IMR-90 (cell line): ENCODE results near the gene RORC. TPM values are rescaled to one million over a fixed set of nuclear protein-coding genes. Genes with fewer than 3 reads are reported as not detected.

Experiments used
- ATAC-seq: fragments of 200-7000 bp; cut with Tn5 transposase; 2 replicates; pipeline ENCODE4 v1.9.1; 2020; ENCODE audit warnings: low read depth, mild to moderate bottlenecking, moderate library complexity
- BruUV-seq: library from RNA; stranded (reverse); fragments of 400-500 nt; replicated peaks from 2 replicates; lab custom pipeline; 2021; lab: Mats Ljungman, UMichigan
- CTCF ChIA-PET: fragments of 300-600 bp; formaldehyde crosslinking; extraction: SDS; loops from one replicate; lab custom pipeline; 2021; ENCODE audit warnings: antibody characterized with exemption; lab: Yijun Ruan, JAX
- POLR2A ChIA-PET: fragments of 300-600 bp; sonication (Branson Sonifier 250); formaldehyde crosslinking; loops from one replicate; lab custom pipeline; 2022; ENCODE audit warnings: antibody characterized with exemption; ENCODE audit not compliant: unreplicated experiment; lab: Charles Lee
- DNase-seq: peaks from one replicate; pipeline ENCODE4 v3.0.0; 2013
- H2AFZ ChIP-seq: replicated peaks from 2 replicates; pipeline ENCODE3; 2013; ENCODE audit warnings: low read length, mild to moderate bottlenecking; ENCODE audit not compliant: poor library complexity
- H2AK5ac ChIP-seq: 2 replicates; pipeline ENCODE4 v1.6.1; 2013; ENCODE audit warnings: low read depth, low read length, inconsistent platforms
- H2AK9ac ChIP-seq: replicated peaks from 2 replicates; pipeline ENCODE3; 2013; ENCODE audit warnings: mild to moderate bottlenecking, low read depth, low read length, moderate library complexity; ENCODE audit not compliant: poor library complexity
- H2BK120ac ChIP-seq: 2 replicates; pipeline ENCODE4 v1.6.1; 2013; ENCODE audit warnings: low read depth, low read length, inconsistent platforms
- H2BK15ac ChIP-seq: 3 replicates; pipeline ENCODE4 v1.6.1; 2013; ENCODE audit warnings: low read depth, low read length, inconsistent platforms
- H2BK20ac ChIP-seq: 2 replicates; pipeline ENCODE4 v1.6.1; 2013; ENCODE audit warnings: low read depth, mild to moderate bottlenecking, inconsistent platforms, low read length, moderate library complexity
- H2BK5ac ChIP-seq: 2 replicates; pipeline ENCODE4 v1.6.1; 2013; ENCODE audit warnings: mild to moderate bottlenecking, low read depth, low read length, inconsistent platforms; ENCODE audit not compliant: poor library complexity, severe bottlenecking
- H3K14ac ChIP-seq: replicated peaks from 2 replicates; pipeline ENCODE4 v1.6.1; 2013; ENCODE audit warnings: low read depth, low read length, inconsistent platforms
- H3K18ac ChIP-seq: 2 replicates; pipeline ENCODE4 v1.6.1; 2013; ENCODE audit warnings: low read depth, low read length, control low read depth
- H3K23ac ChIP-seq: 2 replicates; pipeline ENCODE4 v1.6.1; 2013; ENCODE audit warnings: low read depth, low read length, inconsistent platforms
- H3K27ac ChIP-seq: 2 replicates; pipeline ENCODE4 v1.5.1; 2013; ENCODE audit warnings: mild to moderate bottlenecking, control low read depth, low read length; ENCODE audit not compliant: insufficient read depth
- H3K27me3 ChIP-seq: 2 replicates; pipeline ENCODE4 v1.6.1; 2013; ENCODE audit warnings: low read length; ENCODE audit not compliant: control insufficient read depth, insufficient read depth
- H3K36me3 ChIP-seq: 2 replicates; pipeline ENCODE4 v1.6.1; 2013; ENCODE audit warnings: low read length, mixed read lengths; ENCODE audit not compliant: control insufficient read depth, insufficient read depth
- H3K4ac ChIP-seq: 2 replicates; pipeline ENCODE4 v1.6.1; 2013; ENCODE audit warnings: low read depth, low read length, inconsistent platforms
- H3K4me1 ChIP-seq: 2 replicates; pipeline ENCODE4 v1.6.1; 2013; ENCODE audit warnings: low read length, mixed read lengths; ENCODE audit not compliant: control insufficient read depth, insufficient read depth
- H3K4me2 ChIP-seq: 2 replicates; pipeline ENCODE4 v1.6.1; 2013; ENCODE audit warnings: low read depth, mild to moderate bottlenecking, control low read depth, low read length, moderate library complexity
- H3K4me3 ChIP-seq: 2 replicates; pipeline ENCODE4 v1.5.1; 2013; ENCODE audit warnings: low read depth, mild to moderate bottlenecking, control low read depth, low read length, moderate library complexity; ENCODE audit not compliant: insufficient read depth
- H3K56ac ChIP-seq: 2 replicates; pipeline ENCODE4 v1.6.1; 2013; ENCODE audit warnings: low read length, inconsistent platforms; ENCODE audit not compliant: insufficient read depth; ENCODE audit errors: extremely low read depth
- H3K79me1 ChIP-seq, 2 experiments: 2 replicates each; pipeline ENCODE4 v1.6.1; 2013; ENCODE audit warnings: low read length in 2 of 2, inconsistent platforms in 1 of 2, low read depth in 1 of 2
- H3K9ac ChIP-seq: 2 replicates; pipeline ENCODE4 v1.6.1; 2013; ENCODE audit warnings: low read depth, low read length, control low read depth
- H3K9me1 ChIP-seq: 2 replicates; pipeline ENCODE4 v1.6.1; 2013; ENCODE audit warnings: low read length, inconsistent platforms; ENCODE audit not compliant: insufficient read depth
- H3K9me3 ChIP-seq: 2 replicates; pipeline ENCODE4 v1.6.1; 2013; ENCODE audit warnings: low read length; ENCODE audit not compliant: control insufficient read depth, insufficient read depth
- H4K20me1 ChIP-seq: 2 replicates; pipeline ENCODE4 v1.6.1; 2013; ENCODE audit warnings: low read length, inconsistent platforms; ENCODE audit not compliant: insufficient read depth
- H4K5ac ChIP-seq: 2 replicates; pipeline ENCODE4 v1.6.1; 2013; ENCODE audit warnings: mild to moderate bottlenecking, low read depth, low read length, control low read depth
- H4K8ac ChIP-seq, 2 experiments: 2 replicates each; pipeline ENCODE4 v1.6.1; 2013; ENCODE audit warnings: low read depth in 2 of 2, low read length in 2 of 2, control low read depth in 1 of 2, inconsistent platforms in 1 of 2
- H4K91ac ChIP-seq: 2 replicates; pipeline ENCODE4 v1.6.1; 2013; ENCODE audit warnings: low read depth, low read length, inconsistent platforms; ENCODE audit not compliant: insufficient read depth
- BHLHE40 ChIP-seq: fragments of 150-350 bp; IDR thresholded peaks from 2 replicates; pipeline ENCODE4 v1.6.1; 2016; ENCODE audit warnings: mild to moderate bottlenecking, low read depth, low read length
- CEBPB ChIP-seq: IDR thresholded peaks from 2 replicates; pipeline ENCODE4 v1.6.1; 2012; ENCODE audit warnings: low read depth, low read length, improper control_type of control experiment
- CHD1 ChIP-seq: IDR thresholded peaks from 2 replicates; pipeline ENCODE4 v1.6.1; 2012; ENCODE audit warnings: low read depth, low read length, improper control_type of control experiment
- CTCF ChIP-seq: conservative IDR thresholded peaks from 2 replicates; pipeline ENCODE4 v1.5.1; 2012; ENCODE audit warnings: mild to moderate bottlenecking, low read depth, low read length, improper control_type of control experiment
- FOS ChIP-seq: fragments of 150-350 bp; IDR thresholded peaks from 2 replicates; pipeline ENCODE4 v1.6.1; 2016; ENCODE audit warnings: low read depth, low read length
- MAFK ChIP-seq: IDR thresholded peaks from 2 replicates; pipeline ENCODE4 v1.6.1; 2012; ENCODE audit warnings: low read depth, low read length, improper control_type of control experiment
- MAZ ChIP-seq: IDR thresholded peaks from 2 replicates; pipeline ENCODE4 v1.6.1; 2012; ENCODE audit warnings: low read depth, mild to moderate bottlenecking, low read length, improper control_type of control experiment, moderate library complexity, borderline replicate concordance
- MXI1 ChIP-seq: IDR thresholded peaks from 2 replicates; pipeline ENCODE4 v1.6.1; 2012; ENCODE audit warnings: low read depth, mild to moderate bottlenecking, low read length, moderate library complexity, borderline replicate concordance
- NFE2L2 ChIP-seq: fragments of 150-350 bp; IDR thresholded peaks from 2 replicates; pipeline ENCODE4 v1.6.1; 2016; ENCODE audit warnings: low read depth, mild to moderate bottlenecking, low read length
- POLR2A ChIP-seq: IDR thresholded peaks from 2 replicates; pipeline ENCODE4 v1.6.1; 2012; ENCODE audit warnings: mild to moderate bottlenecking, low read depth, low read length
- RAD21 ChIP-seq: IDR thresholded peaks from 2 replicates; pipeline ENCODE4 v1.6.1; 2012; ENCODE audit warnings: low read length, improper control_type of control experiment
- RCOR1 ChIP-seq: IDR thresholded peaks from 2 replicates; pipeline ENCODE4 v1.6.1; 2012; ENCODE audit warnings: mild to moderate bottlenecking, low read length, improper control_type of control experiment; ENCODE audit not compliant: insufficient replicate concordance
- RFX5 ChIP-seq: IDR thresholded peaks from 2 replicates; pipeline ENCODE4 v1.8.0; 2012; ENCODE audit warnings: low read depth, mild to moderate bottlenecking, low read length, moderate library complexity
- SMC3 ChIP-seq: fragments of 150-350 bp; IDR thresholded peaks from 2 replicates; pipeline ENCODE4 v1.6.1; 2016; ENCODE audit warnings: low read depth, mild to moderate bottlenecking, antibody characterized with exemption, low read length, moderate library complexity
- WGBS, 2 experiments: methylation state at CpG; one replicate each; pipeline versions ENCODE4 v1.1.5 to v1.1.7; 2013; ENCODE audit warnings: missing lambda C conversion rate in 2 of 2; ENCODE audit not compliant: insufficient read length in 1 of 2; ENCODE audit errors: extremely low coverage in 2 of 2; 5-methylcytosine and 5-hydroxymethylcytosine counted together
- dilution Hi-C: fragments of 300-500 bp; cut with HindIII; formaldehyde crosslinking; loops from one replicate; pipeline ENCODE4 v1.14.3; 2018; ENCODE audit warnings: low sequenced_read_pairs; ENCODE audit not compliant: unreplicated experiment
- in situ Hi-C: fragments of 300-500 bp; cut with MboI; formaldehyde crosslinking; loops from 3 replicates; pipeline ENCODE4 v1.14.3; 2019; ENCODE audit warnings: low sequenced_read_pairs, inconsistent platforms, mixed read lengths
- intact Hi-C: fragments of 100-400 bp; cut with micrococcal nuclease; formaldehyde crosslinking; loops from 2 replicates; pipeline ENCODE4 v1.10.0; 2022
- polyA plus RNA-seq, 3 experiments: library from polyadenylated mRNA; depleted of rRNA; stranded (reverse); fragments of >200 nt; gene quantifications; 2 replicates each; pipeline ENCODE4 v1.2.3, GENCODE V29; 2012; ENCODE audit warnings: low replicate concordance in 1 of 3
- total RNA-seq: library from RNA; depleted of rRNA; stranded (reverse); fragments of >200 nt; gene quantifications from 2 replicates; pipeline ENCODE4 v1.2.3, GENCODE V29; 2012
- TF ChIP-seq, protein P1 (sequence below): fragments of 150-350 bp; IDR thresholded peaks from 2 replicates; pipeline ENCODE4 v1.6.1; 2017; ENCODE audit warnings: mild to moderate bottlenecking, antibody characterized with exemption, low read length, low read depth
- TF ChIP-seq, protein P2 (sequence below): fragments of 150-350 bp; IDR thresholded peaks from 2 replicates; pipeline ENCODE4 v1.6.1; 2016; ENCODE audit warnings: low read depth, mild to moderate bottlenecking, low read length, moderate library complexity, borderline replicate concordance

RORC gene
- total and polyA plus RNA-seq, 2 of the 4 experiments (the other 2 are of a cell fraction): not detected

DNA sequence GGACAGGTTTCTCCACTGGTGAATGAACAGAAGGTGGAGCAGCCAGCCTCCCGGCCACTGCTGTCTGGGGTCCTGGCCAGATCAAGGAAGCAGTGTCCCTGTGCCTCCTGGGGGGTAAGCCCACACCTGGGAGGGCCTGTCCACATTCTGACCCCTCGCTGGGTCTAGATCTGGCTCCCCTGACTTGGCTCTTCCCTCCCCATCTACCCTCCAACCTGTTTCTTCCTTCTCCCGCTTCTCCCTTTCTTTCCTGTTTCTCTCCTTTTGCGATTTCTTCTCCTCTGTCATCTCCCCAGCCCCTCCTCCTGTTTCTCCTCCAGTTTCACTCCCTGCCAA lies 378 bp downstream of the RORC start:
- Histone ChIP-seq H4K5ac (no peak overlapping the region), H2BK15ac (no peak overlapping the region), H2AFZ (no peak overlapping the region), H3K4me2 (no peak overlapping the region), H3K4me1 (no peaks in the 10 kb centered on the region), H3K4ac (no peak overlapping the region), H2BK120ac (no peak overlapping the region), H4K8ac (no peak overlapping the region), H3K27ac (no peak overlapping the region), H4K20me1 (no peaks in the 10 kb centered on the region), H3K9me3 (no peaks in the 10 kb centered on the region), H2AK5ac (no peak overlapping the region), H2AK9ac (no peak overlapping the region), H4K91ac (no peak overlapping the region), H3K9me1 (no peaks in the 10 kb centered on the region), H2BK5ac (no peak overlapping the region), H3K4me3 (no peak overlapping the region), H3K56ac (no peak overlapping the region), H3K9ac (no peak overlapping the region), H3K14ac (no peak overlapping the region), H3K18ac (no peak overlapping the region), H3K23ac (no peak overlapping the region), H2BK20ac (no peak overlapping the region), H3K79me1 (no peaks in the 10 kb centered on the region), H3K36me3 (no peaks in the 10 kb centered on the region), H3K27me3 (peaks cover 50% of the 10 kb centered on the region)
- TF ChIP-seq MAZ (no peak), RCOR1 (no peak), CEBPB (no peak), MXI1 (no peak), MAFK (no peak), RAD21 (no peak), NFE2L2 (no peak), POLR2A (no peak), BHLHE40 (no peak), CHD1 (no peak), FOS (no peak), RFX5 (no peak), SMC3 (no peak), CTCF (no peak)
- TF ChIP-seq, protein P1, sequence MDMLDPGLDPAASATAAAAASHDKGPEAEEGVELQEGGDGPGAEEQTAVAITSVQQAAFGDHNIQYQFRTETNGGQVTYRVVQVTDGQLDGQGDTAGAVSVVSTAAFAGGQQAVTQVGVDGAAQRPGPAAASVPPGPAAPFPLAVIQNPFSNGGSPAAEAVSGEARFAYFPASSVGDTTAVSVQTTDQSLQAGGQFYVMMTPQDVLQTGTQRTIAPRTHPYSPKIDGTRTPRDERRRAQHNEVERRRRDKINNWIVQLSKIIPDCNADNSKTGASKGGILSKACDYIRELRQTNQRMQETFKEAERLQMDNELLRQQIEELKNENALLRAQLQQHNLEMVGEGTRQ: no peak
- TF ChIP-seq, protein P2, sequence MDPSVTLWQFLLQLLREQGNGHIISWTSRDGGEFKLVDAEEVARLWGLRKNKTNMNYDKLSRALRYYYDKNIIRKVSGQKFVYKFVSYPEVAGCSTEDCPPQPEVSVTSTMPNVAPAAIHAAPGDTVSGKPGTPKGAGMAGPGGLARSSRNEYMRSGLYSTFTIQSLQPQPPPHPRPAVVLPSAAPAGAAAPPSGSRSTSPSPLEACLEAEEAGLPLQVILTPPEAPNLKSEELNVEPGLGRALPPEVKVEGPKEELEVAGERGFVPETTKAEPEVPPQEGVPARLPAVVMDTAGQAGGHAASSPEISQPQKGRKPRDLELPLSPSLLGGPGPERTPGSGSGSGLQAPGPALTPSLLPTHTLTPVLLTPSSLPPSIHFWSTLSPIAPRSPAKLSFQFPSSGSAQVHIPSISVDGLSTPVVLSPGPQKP: no peak
- in situ Hi-C loops (no loop called here), dilution Hi-C loops (no loop called here), intact Hi-C loops (loop anchor here (10.0 kb wide), 1 partner anchor 286 kb away; the partner anchor contains the start of gene TUFT1)
- DNase-seq (no peak), ATAC-seq (no peak)
- CTCF ChIA-PET: no interaction called here
- POLR2A ChIA-PET: no interaction called here
- no TSS peak for BruUV-seq
- 60% methylated on average over 1 of the region's 4 CpGs; no CpG with 5 or more reads in 1 of the 2 experiments for WGBS, 2 experiments
